HepG2 (cell line): ENCODE measurements around the gene SLC22A31.

ENCODE experiments used
- KAT7 ChIP-seq: IDR thresholded peaks from 2 replicates; pipeline ENCODE4 v1.6.1; 2018; ENCODE audit warnings: borderline replicate concordance, missing compliant biosample characterization
- ZNF468 ChIP-seq: sonication (generic); formaldehyde crosslinking; IDR thresholded peaks from 2 replicates; pipeline ENCODE4 v1.8.0; 2022; ENCODE audit warnings: mild to moderate bottlenecking, moderate library complexity, missing genetic modification reagents
- TF ChIP-seq, protein P1 (sequence below): sonication (generic); formaldehyde crosslinking; IDR thresholded peaks from 2 replicates; pipeline ENCODE4 v1.4.0; 2020; ENCODE audit warnings: mild to moderate bottlenecking, missing genetic modification reagents

DNA sequence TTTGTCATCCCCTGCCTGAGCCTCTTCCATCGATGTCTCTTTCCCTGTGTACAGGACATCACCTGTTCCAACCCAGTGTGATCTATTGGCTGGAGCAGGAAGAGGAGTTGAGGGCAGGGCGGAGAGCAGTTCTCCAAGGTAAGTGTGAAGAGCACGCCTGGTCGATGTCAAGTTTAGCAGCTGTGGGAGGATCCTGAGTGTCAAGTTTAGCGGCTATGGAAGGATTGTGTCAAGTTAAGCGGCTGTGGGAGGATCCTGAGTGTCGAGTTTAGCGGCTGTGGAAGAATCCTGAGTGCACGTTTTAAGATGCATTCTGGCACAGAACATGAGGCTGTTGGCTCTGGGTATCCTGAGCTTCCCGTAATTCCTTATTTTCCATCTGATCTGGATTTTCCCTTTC is 24.3 kb upstream of the SLC22A31 start:
- TF ChIP-seq ZNF468: no peak
- TF ChIP-seq KAT7 (CRISPR knock-in tag): no peak
- TF ChIP-seq, protein P1, sequence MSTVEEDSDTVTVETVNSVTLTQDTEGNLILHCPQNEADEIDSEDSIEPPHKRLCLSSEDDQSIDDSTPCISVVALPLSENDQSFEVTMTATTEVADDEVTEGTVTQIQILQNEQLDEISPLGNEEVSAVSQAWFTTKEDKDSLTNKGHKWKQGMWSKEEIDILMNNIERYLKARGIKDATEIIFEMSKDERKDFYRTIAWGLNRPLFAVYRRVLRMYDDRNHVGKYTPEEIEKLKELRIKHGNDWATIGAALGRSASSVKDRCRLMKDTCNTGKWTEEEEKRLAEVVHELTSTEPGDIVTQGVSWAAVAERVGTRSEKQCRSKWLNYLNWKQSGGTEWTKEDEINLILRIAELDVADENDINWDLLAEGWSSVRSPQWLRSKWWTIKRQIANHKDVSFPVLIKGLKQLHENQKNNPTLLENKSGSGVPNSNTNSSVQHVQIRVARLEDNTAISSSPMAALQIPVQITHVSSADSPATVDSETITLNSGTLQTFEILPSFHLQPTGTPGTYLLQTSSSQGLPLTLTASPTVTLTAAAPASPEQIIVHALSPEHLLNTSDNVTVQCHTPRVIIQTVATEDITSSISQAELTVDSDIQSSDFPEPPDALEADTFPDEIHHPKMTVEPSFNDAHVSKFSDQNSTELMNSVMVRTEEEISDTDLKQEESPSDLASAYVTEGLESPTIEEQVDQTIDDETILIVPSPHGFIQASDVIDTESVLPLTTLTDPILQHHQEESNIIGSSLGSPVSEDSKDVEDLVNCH: no peak
